HepG2 (cell line): ENCODE data around the gene CD2. TPM values are rescaled to one million over a fixed set of nuclear protein-coding genes. Genes with fewer than 3 reads are reported as not detected.

ENCODE experiments used
- ATAC-seq: fragments of 200-7000 bp; cut with Tn5 transposase; 3 replicates; pipeline ENCODE4 v1.9.1; 2020; ENCODE audit warnings: mild to moderate bottlenecking, moderate library complexity
- BruUV-seq: library from RNA; stranded (reverse); fragments of 400-500 nt; replicated peaks from 2 replicates; lab custom pipeline; 2021; lab: Mats Ljungman, UMichigan
- CTCF ChIA-PET: fragments of 300-600 bp; formaldehyde crosslinking; extraction: SDS; loops from one replicate; lab custom pipeline; 2021; ENCODE audit warnings: low total read pairs, inconsistent platforms, low intra/inter-chr PET ratio; lab: Yijun Ruan, JAX
- POLR2A ChIA-PET: fragments of 350-600 bp; sonication (Branson Sonifier 250); formaldehyde crosslinking; loops from one replicate; lab custom pipeline; 2020; ENCODE audit warnings: antibody characterized with exemption, inconsistent platforms; lab: Yijun Ruan, JAX
- DNase-seq: peaks from one replicate; pipeline ENCODE4 v3.0.0-alpha.2; 2015; ENCODE audit warnings: low spot score
- FAIRE-seq: peaks from 3 replicates; lab custom pipeline; 2011; peaks lifted over from hg19 to GRCh38; lab: Jason Lieb, UNC
- H2AFZ ChIP-seq: one replicate; pipeline ENCODE4 v1.6.1; 2011; ENCODE audit warnings: low read length, inconsistent platforms
- H3K27ac ChIP-seq: fragments of 300-600 bp; 3 replicates; pipeline ENCODE4 v1.8.0; 2011; ENCODE audit warnings: mixed run types, mild to moderate bottlenecking, mixed read lengths, low read length, inconsistent platforms; ENCODE audit not compliant: insufficient read depth; ENCODE audit errors: extremely low read length
- H3K27me3 ChIP-seq, 2 experiments: fragments of 200-600 bp in 1 of 2; 2 replicates in 1 of 2; 3 replicates in 1 of 2; pipeline versions ENCODE4 v1.6.0 to v1.8.0; 2011; ENCODE audit warnings: low read length in 2 of 2, mild to moderate bottlenecking in 2 of 2, moderate library complexity in 2 of 2, inconsistent platforms in 1 of 2; ENCODE audit not compliant: insufficient read depth in 2 of 2, control insufficient read depth in 1 of 2
- H3K36me3 ChIP-seq, 2 experiments: fragments of 200-600 bp in 1 of 2; replicated peaks in 1 of 2; 2 replicates in 1 of 2; 3 replicates in 1 of 2; pipeline versions ENCODE4 v1.5.1 to v1.8.0; 2011; ENCODE audit warnings: low read length in 2 of 2, inconsistent platforms in 1 of 2; ENCODE audit not compliant: insufficient read depth in 2 of 2, control insufficient read depth in 1 of 2
- H3K4me1 ChIP-seq: 2 replicates; pipeline ENCODE4 v1.5.1; 2012; ENCODE audit warnings: low read length, inconsistent platforms; ENCODE audit not compliant: insufficient read depth
- H3K4me2 ChIP-seq: 2 replicates; pipeline ENCODE4 v1.6.0; 2011; ENCODE audit warnings: low read depth, low read length, inconsistent platforms
- H3K4me3 ChIP-seq, 3 experiments: fragments of 200-600 bp in 1 of 3; sonication (generic), shearing (Covaris generic) in 1 of 3; replicated peaks in 1 of 3; 2 replicates each; pipeline ENCODE4 v1.5.1; 2011 to 2016; ENCODE audit warnings: low read length in 3 of 3, inconsistent platforms in 2 of 3, low read depth in 2 of 3, mild to moderate bottlenecking in 2 of 3, control low read depth in 1 of 3, mixed read lengths in 1 of 3; ENCODE audit not compliant: insufficient read depth in 1 of 3
- H3K79me2 ChIP-seq: one replicate; pipeline ENCODE4 v1.6.1; 2011; ENCODE audit warnings: low read length, inconsistent platforms; ENCODE audit not compliant: insufficient read depth
- H3K9ac ChIP-seq: 2 replicates; pipeline ENCODE4 v1.6.0; 2011; ENCODE audit warnings: mild to moderate bottlenecking, low read depth, low read length, inconsistent platforms; ENCODE audit not compliant: insufficient read depth
- H3K9me3 ChIP-seq: 2 replicates; pipeline ENCODE4 v1.5.1; 2012; ENCODE audit warnings: mild to moderate bottlenecking, low read length
- H4K20me1 ChIP-seq: 2 replicates; pipeline ENCODE4 v1.6.0; 2011; ENCODE audit warnings: inconsistent platforms, mild to moderate bottlenecking, low read length, moderate library complexity; ENCODE audit not compliant: insufficient read depth
- CHCHD3 ChIP-seq: sonication (generic); formaldehyde crosslinking; IDR thresholded peaks from 2 replicates; pipeline ENCODE4 v1.8.0; 2022; ENCODE audit warnings: mild to moderate bottlenecking, missing genetic modification reagents, moderate library complexity
- FOXK1 ChIP-seq: sonication (generic); formaldehyde crosslinking; IDR thresholded peaks from 2 replicates; pipeline ENCODE4 v1.4.0; 2020; ENCODE audit warnings: low read depth, missing genetic modification reagents, borderline replicate concordance
- HDAC2 ChIP-seq: sonication (generic); formaldehyde crosslinking; IDR thresholded peaks from 2 replicates; pipeline ENCODE4 v1.4.0; 2020; ENCODE audit warnings: missing genetic modification reagents
- HHEX ChIP-seq: IDR thresholded peaks from 2 replicates; pipeline ENCODE4 v1.6.1; 2016; ENCODE audit warnings: control low read depth
- PBX2 ChIP-seq: IDR thresholded peaks from 2 replicates; pipeline ENCODE4 v1.6.1; 2016; ENCODE audit warnings: control low read depth
- PITX1 ChIP-seq: sonication (generic); formaldehyde crosslinking; IDR thresholded peaks from 2 replicates; pipeline ENCODE4 v1.5.1; 2020; ENCODE audit warnings: mild to moderate bottlenecking, missing genetic modification reagents
- SIN3A ChIP-seq: IDR thresholded peaks from 2 replicates; pipeline ENCODE4 v1.6.1; 2011; ENCODE audit warnings: low read depth, mild to moderate bottlenecking, control low read depth, low read length, borderline replicate concordance
- SMC3 ChIP-seq: IDR thresholded peaks from 2 replicates; pipeline ENCODE4 v1.6.1; 2011; ENCODE audit warnings: low read length, improper control_type of control experiment
- SPEN ChIP-seq: sonication (generic); formaldehyde crosslinking; IDR thresholded peaks from 2 replicates; pipeline ENCODE4 v1.5.1; 2020; ENCODE audit warnings: low read depth, mild to moderate bottlenecking, missing genetic modification reagents
- SRSF1 ChIP-seq: fragments of 200-400 bp; formaldehyde crosslinking; optimal IDR thresholded peaks from 2 replicates; pipeline ENCODE3; 2017; ENCODE audit warnings: mild to moderate bottlenecking, low read depth, low read length, moderate library complexity
- SUZ12 ChIP-seq: fragments of 150-350 bp; IDR thresholded peaks from 2 replicates; pipeline ENCODE4 v1.6.1; 2014; ENCODE audit warnings: low read depth, low read length
- THYN1 ChIP-seq: sonication (generic); formaldehyde crosslinking; IDR thresholded peaks from 2 replicates; pipeline ENCODE4 v1.8.1; 2023; ENCODE audit warnings: low read depth, mild to moderate bottlenecking, moderate library complexity, missing genetic modification reagents, borderline replicate concordance
- YY1 ChIP-seq: IDR thresholded peaks from 2 replicates; pipeline ENCODE4 v1.6.1; 2011; ENCODE audit warnings: low read length, low read depth, moderate library complexity, mild to moderate bottlenecking; ENCODE audit not compliant: insufficient read depth, insufficient replicate concordance
- ZNF441 ChIP-seq: sonication (generic); formaldehyde crosslinking; IDR thresholded peaks from 2 replicates; pipeline ENCODE4 v1.7.0; 2021; ENCODE audit warnings: missing genetic modification reagents, borderline replicate concordance
- ZNF746 ChIP-seq: sonication (generic); formaldehyde crosslinking; IDR thresholded peaks from 2 replicates; pipeline ENCODE4 v1.8.0; 2022; ENCODE audit warnings: mild to moderate bottlenecking, missing genetic modification reagents
- WGBS: methylation state at CpG from one replicate; pipeline ENCODE4 v1.1.6; 2017; ENCODE audit warnings: low lambda C conversion rate; 5-methylcytosine and 5-hydroxymethylcytosine counted together
- in situ Hi-C: cut with HindIII; loops from 2 replicates; pipeline ENCODE4 v1.10.0; 2017; ENCODE audit warnings: low pct_unique_long_range_greater_than_20kb; ENCODE audit not compliant: extremely low pct_ligation_motif_present
- intact Hi-C: fragments of 100-400 bp; cut with micrococcal nuclease; formaldehyde crosslinking; loops from one replicate; pipeline ENCODE4 v1.10.0; 2022; ENCODE audit not compliant: unreplicated experiment
- polyA plus RNA-seq, 8 experiments: library from polyadenylated mRNA; depleted of rRNA in 3 of 8; stranded (reverse) in 7 of 8; unstranded in 1 of 8; fragments of >200 nt; fragmentation: Illumina TruSeq in 4 of 8; extraction: Trizol in 4 of 8; gene quantifications; 2 replicates each; pipeline versions ENCODE4 v1.2.1 to v1.2.3, GENCODE V29; 2011 to 2016; ENCODE audit warnings: low read depth in 4 of 8, missing spikeins in 1 of 8, mixed read lengths in 1 of 8; ENCODE audit not compliant: insufficient read depth in 1 of 8
- total RNA-seq, 5 experiments: library from RNA; depleted of rRNA; stranded (reverse); fragments of >200 nt; fragmentation: Illumina TruSeq; extraction: Trizol; gene quantifications; 2 replicates each; pipeline ENCODE4 v1.2.3, GENCODE V29; 2016; ENCODE audit warnings: low read depth in 1 of 5

Gene CD2
- total and polyA plus RNA-seq, 2 of the 13 experiments (the other 11 are each of a cell fraction or from before 2014, with no cell fraction given), result not detected

- H3K4me3 ChIP-seq, result no peak overlapping the region
- POLR2A ChIA-PET, result no interaction called here
- no peak overlapping the region for H3K4me2 ChIP-seq
- H2AFZ ChIP-seq, result no peak overlapping the region
- intact Hi-C loops, result no loop called here
- H3K9me3 ChIP-seq, result no peaks in the 10 kb centered on the region
- no TSS peak for BruUV-seq
- no peak for FAIRE-seq
- no peak for TF ChIP-seq ZNF441 (CRISPR knock-in tag)
- no peak for TF ChIP-seq SUZ12
- TF ChIP-seq YY1, result no peak
- no peak for TF ChIP-seq CHCHD3 (CRISPR knock-in tag)
- no peak for TF ChIP-seq THYN1 (CRISPR knock-in tag)
- no peak for TF ChIP-seq SMC3
- no peak for TF ChIP-seq SIN3A
- TF ChIP-seq PITX1, result no peak
- TF ChIP-seq HHEX (CRISPR knock-in tag), result no peak
- no peak for TF ChIP-seq PBX2 (CRISPR knock-in tag)
- TF ChIP-seq ZNF746 (CRISPR knock-in tag), result no peak
- TF ChIP-seq FOXK1 (CRISPR knock-in tag), result no peak
- TF ChIP-seq SRSF1, result no peak
- TF ChIP-seq HDAC2 (CRISPR knock-in tag), result no peak
- TF ChIP-seq SPEN (CRISPR knock-in tag), result no peak
- TF ChIP-seq, all 625 proteins: peak for 0
- 55% methylated on average over 8 of the region's 8 CpGs for WGBS
- H3K36me3 ChIP-seq, result no peaks in the 10 kb centered on the region
- CTCF ChIA-PET, result no interaction called here
- H3K27me3 ChIP-seq, result peaks cover 0 to 3% of the 10 kb centered on the region in 2 experiments; a peak in 1 of 5 replicates
- no peaks in the 10 kb centered on the region for H3K79me2 ChIP-seq
- DNase-seq (no peak), ATAC-seq (no peak)
- no peak overlapping the region for H3K27ac ChIP-seq
- no peaks in the 10 kb centered on the region for H4K20me1 ChIP-seq
- H3K9ac ChIP-seq, result no peak overlapping the region
- no peaks in the 10 kb centered on the region for H3K4me1 ChIP-seq
- in situ Hi-C loops, result no loop called here
Measured at GRCh38 chr1:116755066-116755465, 836 bp downstream of the CD2 start.
